GM21447 (cell line): ENCODE data around the gene SLC25A11.
A peak's percentile ranks its signal among the peaks of the same experiment; 100 is the strongest.
"Not testable (repeated sequence)": the region's sequence is repeated elsewhere in the genome, so short reads cannot be mapped to it uniquely, and the experiment has no call there.

Experiments used
- ATAC-seq: cut with Tn5 transposase; IDR thresholded peaks from one replicate; pipeline ENCODE4 v1.9.1; 2021; ENCODE audit not compliant: unreplicated experiment

SLC25A11 gene

GRCh38 chr17:4945176-4945943, 5.5 kb upstream of the SLC25A11 start:
- no peak for ATAC-seq

DNA sequence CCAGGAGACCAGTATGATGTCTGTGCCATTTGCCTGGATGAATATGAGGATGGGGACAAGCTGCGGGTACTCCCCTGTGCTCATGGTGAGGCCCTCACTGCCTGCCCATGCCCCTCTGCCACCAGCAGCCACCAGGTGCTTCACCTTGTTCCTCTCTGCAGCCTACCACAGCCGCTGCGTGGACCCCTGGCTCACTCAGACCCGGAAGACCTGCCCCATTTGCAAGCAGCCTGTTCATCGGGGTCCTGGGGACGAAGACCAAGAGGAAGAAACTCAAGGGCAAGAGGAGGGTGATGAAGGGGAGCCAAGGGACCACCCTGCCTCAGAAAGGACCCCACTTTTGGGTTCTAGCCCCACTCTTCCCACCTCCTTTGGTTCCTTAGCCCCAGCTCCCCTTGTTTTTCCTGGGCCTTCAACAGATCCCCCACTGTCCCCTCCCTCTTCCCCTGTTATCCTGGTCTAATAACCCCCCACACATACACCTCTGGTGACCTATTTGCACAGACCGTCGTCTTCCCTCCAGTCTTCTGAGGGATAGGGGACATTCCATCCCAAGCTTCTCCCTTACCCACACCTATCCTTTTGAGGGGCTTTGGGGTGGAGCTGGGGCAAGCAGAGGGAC, 4.8 kb upstream of the SLC25A11 start:
- no peak for ATAC-seq

DNA sequence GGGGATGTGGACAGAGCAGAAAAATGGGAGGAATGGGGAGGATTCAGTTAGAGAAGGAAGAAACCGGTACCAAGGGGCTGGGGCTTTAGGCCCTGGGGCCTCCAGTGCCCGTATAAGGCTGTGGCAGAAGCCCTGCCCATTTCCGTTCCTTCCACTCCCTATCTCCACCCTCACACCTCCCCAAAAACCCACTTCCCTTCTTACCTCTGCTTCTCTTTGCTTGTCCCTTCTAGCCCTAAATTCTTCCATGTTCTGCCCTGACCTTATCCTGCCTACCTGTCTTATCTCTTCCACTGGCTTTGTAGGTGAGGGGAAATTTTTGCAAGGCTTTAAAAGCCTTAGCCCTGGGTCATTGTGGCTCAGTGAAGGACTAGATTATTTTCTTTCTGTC, 4.3 kb upstream of the SLC25A11 start:
- ATAC-seq = no peak

- no peak for ATAC-seq
Measured at GRCh38 chr17:4942760-4943508, 3.1 kb upstream of the SLC25A11 start.

- no peak for ATAC-seq
Measured at GRCh38 chr17:4941319-4941610, 1.4 kb upstream of the SLC25A11 start.

DNA sequence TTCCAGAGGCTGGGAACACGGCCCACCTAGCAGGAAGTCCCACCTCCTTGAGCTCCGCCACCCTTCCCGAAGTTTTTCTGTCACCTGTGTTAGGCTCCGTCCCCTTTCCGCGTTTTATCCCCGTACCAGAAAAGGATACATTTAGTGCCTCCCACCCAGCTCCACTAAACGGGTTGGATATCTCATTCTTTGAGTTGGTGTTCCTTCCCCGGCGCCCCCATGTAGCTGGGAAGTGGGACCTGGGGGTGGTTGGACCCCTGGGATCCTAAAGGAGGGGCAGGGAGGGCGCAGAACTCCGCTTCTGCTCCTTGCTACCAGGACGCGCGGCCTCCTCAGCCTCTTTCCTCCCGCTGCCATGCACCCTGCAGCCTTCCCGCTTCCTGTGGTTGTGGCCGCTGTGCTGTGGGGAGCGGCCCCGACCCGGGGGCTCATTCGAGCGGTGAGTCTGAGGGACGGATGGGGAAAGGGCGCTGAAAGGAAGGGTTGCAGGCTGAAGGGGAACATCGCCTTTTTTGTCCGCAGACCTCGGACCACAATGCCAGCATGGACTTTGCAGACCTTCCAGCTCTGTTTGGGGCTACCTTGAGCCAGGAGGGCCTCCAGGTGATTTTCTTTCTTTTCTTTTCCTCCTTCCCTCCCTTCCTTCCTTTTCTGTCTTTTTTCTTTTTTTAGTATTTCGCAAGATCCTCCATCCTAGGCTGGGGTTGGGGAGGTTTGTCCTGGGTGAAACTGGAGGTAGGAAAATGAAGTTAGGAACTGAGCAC, 891 bp upstream of the SLC25A11 start:
- ATAC-seq = peak; percentile 2

DNA sequence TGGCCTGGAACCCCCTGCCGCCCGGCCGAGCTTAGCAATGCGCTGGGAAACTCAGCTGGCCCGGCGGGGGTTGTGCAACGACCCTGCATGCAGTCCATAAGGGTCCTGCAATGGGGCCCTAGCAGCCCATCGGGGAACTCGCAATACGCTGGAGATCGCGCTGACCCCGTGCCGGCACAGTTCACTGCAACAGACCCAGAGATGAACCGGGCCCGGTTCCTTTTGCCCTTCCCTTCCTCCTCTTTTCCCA, 375 bp downstream of the SLC25A11 start:
- ATAC-seq = peak; percentile 6

DNA sequence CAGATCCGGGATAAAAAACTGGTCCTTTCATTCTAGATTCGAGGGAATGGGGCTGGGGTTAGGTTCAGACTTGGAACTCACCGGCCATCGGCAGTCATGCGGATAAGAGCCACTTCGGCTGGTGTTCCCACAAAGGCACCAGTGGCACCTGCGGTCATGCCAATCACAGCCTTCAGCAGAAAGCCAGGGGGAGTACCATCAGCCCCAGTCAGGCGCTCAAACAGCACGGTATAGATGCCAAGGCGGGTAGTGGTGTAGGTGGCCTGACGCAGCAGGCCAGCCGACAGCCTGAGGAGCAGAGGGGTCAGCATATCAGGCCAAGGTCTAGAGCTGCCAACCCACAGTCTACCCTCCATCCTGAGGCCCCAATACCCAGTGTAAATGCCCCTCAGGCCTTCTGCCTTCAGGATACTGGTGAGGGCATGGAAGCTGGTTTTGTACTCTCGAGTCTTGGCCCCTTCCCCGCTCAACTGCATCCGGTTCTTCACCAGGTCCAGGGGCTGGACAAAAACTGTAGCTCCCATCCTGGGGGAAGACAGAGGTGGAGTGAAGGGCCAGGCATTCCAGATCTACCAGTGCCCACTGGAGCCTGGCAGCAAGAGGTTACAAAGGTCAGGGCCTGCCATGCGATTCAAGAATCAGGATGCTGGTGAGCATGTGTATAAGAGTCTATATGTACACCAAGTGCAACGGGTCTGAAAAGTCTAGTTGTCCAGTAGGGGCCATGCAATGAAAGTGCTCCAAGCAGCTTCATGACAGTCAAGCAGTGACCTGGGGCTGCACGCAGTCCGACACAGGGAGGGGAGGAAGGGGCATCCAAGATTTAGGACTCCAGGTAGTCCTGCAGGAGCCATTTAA, 929 bp downstream of the SLC25A11 start:
- ATAC-seq = peak; percentile 1

DNA sequence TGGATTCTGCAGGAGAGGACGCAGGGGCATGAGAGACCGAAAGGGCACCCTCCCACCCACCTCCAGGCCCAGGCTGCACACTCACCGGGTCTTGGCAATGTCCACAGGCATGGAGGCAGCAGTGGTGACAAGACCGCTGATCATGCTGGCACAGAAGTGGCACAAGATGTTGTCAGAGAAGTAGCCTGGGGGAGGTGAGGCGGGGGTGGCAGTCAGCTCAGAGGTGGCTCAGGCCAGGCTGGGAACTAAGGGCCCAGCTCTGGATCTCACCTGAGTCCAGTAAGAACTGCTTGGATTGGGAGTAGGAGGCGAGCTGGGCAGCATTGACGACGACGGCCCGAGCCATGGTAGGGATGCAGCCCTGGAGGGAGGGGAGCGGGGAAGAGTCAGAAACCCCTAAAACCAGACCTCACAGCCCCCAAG, 1.8 kb downstream of the SLC25A11 start:
- ATAC-seq = no peak

DNA sequence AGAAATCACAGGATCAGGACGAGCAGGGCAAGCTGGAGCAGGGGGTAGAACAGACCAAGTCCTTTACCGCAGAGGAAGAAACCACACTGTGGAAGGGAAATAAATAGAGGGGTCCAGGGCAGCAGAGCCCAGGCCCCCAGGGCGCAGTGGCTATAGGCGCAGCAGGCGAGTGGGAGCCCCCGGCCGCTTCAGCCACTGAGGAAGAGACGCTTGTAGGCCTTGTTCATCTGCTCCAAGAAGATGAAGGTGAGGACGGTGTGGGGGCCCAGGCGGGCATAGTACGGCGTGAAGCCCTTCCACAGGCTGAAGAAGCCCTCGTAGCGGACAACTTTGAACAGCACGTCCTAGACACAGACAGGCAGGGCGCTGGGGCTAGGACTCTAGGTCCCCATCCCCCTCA, 2.3 kb downstream of the SLC25A11 start:
- no peak for ATAC-seq

- no peak for ATAC-seq
Measured at GRCh38 chr17:4936436-4936835, 3.4 kb downstream of the SLC25A11 start.

DNA sequence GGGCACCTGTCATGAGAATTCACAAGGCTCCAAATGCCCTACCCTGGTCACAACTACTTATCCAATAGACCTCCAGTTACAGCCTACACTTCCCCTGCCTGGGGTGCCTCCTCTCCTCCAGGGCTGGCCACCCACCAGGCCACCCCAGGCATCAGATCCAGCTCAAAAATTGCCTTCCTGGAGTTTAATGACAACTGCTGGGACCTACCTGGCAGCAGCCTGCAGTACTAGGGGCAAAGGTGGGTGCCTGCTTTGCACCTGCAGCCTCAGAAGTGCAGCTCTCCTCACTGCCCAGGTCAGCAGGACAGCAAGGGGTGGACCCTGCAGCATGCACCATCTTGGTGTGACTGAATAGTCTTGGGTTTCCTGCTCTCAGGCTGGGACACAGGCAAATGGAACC, 4.2 kb downstream of the SLC25A11 start:
- ATAC-seq = no peak

DNA sequence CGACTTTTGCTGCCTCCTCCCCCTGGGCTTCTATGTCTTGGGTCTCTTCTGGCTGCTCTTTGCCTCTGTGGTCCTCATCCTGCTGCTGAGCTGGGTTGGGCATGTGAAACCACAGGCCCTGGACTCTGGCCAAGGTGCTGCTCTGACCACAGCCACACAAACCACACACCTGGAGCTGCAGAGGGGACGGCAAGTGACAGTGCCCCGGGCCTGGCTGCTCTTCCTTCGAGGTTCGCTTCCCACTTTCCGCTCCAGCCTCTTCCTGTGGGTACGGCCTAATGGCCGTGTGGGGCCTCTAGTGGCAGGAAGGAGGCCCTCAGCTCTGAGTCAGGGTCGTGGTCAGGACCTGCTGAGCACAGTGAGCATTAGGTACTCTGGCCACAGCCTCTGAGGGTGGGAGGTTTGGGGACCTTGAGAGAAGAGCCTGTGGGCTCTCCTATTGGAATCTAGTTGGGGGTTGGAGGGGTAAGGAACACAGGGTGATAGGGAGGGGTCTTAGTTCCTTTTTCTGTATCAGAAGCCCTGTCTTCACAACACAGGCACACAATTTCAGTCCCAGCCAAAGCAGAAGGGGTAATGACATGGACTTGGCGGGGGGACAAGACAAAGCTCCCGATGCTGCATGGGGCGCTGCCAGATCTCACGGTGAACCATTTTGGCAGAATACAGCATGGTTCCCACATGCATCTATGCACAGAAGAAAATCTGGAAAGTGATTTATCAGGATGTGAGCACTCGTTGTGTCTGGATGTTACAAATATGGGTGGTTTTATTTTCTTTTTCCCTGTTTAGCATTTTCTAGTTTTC, 5.5 kb downstream of the SLC25A11 start:
- ATAC-seq = no peak

- no peak for ATAC-seq
Measured at GRCh38 chr17:4933646-4934045, 6.2 kb downstream of the SLC25A11 start.

GRCh38 chr17:4932756-4933155, 7.1 kb downstream of the SLC25A11 start:
- no peak for ATAC-seq

GRCh38 chr17:4931963-4932362, 7.9 kb downstream of the SLC25A11 start, which contains the start of gene GP1BA:
GP1BA (plus strand) TSS chr17:4932277; CDS start chr17:4932605, 328 bp downstream.
- no peak for ATAC-seq

DNA sequence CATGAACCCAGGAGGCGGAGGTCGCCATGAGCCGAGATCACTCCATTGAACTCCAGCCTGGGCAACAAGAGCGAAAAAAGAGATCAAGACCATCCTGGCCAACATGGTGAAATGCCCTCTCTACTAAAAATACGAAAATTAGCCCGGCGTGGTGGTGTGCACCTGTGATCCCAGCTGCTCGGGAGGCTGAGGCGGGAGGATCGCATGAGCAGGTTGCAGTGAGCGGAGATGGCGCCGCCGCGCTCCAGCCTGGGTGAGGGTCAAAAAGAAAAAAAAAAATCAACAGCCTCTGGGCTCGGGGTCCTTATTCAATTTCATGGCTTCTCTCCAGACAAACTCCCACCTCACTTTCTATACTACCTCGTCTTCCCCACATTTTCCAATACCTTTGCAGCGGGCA, 11.0 kb downstream of the SLC25A11 start:
- ATAC-seq = no peak

GRCh38 chr17:4926577-4927335, 13.1 kb downstream of the SLC25A11 start:
- ATAC-seq = not testable (repeated sequence)

- ATAC-seq = no peak
Measured at GRCh38 chr17:4921320-4921719, 18.5 kb downstream of the SLC25A11 start.
